IPS DF 4.7 (cell line): ENCODE measurements around the gene SART3.
"Not testable (repeated sequence)": the region's sequence is repeated elsewhere in the genome, so short reads cannot be mapped to it uniquely, and the experiment has no call there.

Experiments used
- DNase-seq: peaks from one replicate; pipeline ENCODE4 v3.0.0-alpha.2; 2013; ENCODE audit warnings: low spot score; ENCODE audit errors: extremely low read depth

SART3 gene

DNA sequence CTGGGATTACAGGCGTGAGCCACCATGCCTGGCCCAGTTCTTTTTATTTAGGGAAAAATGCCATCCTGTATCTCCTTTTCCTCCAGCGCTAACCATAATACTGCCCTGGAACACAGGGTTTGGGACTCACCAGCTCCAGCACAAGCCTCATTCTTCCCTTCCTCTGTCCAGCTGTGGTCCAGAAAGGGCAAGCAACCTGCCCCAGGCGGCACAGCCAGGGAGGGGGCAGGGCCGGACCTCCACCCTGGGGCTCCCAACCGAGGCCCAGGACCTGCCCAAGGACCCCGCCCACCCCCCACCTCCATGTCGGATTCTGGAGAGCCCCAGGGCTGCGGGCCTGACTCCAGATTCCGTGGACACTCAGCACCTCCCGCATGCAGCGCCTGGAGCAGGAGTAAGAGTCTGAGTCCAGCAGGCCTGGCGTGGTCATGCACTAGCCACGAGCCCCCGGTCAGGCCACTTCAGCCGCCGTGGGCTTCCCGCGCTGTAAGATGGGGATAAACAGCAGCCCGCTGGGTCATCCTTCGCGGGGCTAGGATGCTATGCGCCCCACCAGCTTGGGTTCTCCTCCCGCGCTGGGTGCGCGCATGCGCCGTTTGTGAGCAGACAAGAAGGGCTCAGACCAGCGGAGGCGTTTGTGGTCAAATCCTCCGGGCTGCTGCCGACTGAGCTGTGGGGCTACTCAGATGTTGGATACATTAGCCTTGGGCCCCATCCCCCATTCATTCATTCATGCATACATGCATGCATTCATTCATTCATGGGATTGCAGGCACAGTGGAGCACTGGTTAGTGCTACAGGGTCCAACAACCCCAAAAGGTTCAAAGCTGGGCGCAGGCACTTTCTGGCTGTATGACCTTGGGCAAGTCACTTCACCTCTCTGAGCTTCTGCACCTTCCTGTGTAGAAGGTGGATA, 20.6 kb upstream of the SART3 start:
- DNase-seq = no peak

DNA sequence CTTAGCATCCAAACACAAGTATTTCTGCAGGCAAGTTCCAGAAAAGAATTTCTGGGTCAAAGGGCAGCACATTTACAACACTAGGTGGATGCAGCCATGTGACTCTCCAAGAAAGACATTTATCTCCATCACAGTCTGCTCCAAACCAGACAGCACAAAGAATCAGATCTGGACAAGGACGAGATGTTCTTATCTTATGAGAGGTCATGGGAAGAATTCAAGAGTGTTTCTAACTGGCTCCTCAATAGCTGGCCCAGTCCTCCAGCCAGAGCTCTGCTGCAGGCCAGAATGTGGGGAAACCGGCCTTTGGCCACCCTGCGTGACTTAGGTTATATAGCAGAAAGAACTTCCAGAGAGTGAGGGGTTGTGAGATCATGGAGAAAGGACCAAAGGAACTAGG, 19.6 kb upstream of the SART3 start:
- no peak for DNase-seq

DNA sequence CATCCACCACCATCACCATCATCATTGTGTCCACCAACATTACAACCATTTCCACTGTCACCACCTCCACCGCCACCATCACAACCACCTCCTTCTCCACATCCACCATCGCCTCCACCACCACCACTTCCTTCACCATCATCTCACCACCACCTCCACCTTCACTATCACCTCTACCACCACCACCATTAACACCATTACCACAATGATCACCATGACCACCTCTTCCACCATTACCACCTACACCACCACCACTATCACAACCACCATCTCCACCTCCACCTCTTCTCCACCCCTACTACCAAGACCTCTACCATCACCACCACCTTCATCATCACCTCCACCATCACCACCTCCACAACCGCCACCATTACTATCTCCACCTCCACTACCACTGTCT, 17.8 kb upstream of the SART3 start:
- no peak for DNase-seq

DNA sequence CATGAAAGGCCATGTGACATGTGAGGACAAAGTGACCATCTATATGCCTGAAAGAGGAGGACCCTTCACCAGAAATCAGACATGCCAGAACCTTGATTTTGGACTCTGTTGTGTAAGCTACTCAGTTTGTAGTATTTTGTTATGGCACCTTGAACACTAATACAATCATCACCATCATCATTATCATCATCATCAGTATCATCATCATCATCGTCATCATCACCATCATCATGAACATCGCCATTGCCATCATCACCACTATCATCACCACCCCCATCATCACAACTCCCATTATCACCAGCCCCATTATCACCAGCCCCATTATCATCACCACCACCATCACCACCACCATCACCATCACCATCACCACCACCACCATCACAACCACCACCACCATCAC, 17.3 kb upstream of the SART3 start:
- no peak for DNase-seq

DNA sequence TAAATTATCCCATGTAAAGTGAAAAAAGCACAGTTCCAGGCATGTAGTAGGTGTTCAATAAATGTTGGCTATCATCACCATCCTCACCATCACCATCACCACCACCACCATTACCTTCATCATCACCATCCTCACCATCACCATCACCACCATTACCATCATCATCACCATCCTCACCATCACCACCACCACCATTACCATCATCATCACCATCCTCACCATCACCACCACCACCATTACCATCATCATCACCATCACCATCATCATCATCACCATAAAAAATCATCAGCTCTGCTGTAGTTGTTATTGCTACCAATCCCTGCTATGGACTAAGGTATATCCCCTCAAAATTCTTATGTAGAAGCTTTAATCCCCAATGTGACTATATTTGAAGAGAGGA, 16.5 kb upstream of the SART3 start:
- no peak for DNase-seq

DNA sequence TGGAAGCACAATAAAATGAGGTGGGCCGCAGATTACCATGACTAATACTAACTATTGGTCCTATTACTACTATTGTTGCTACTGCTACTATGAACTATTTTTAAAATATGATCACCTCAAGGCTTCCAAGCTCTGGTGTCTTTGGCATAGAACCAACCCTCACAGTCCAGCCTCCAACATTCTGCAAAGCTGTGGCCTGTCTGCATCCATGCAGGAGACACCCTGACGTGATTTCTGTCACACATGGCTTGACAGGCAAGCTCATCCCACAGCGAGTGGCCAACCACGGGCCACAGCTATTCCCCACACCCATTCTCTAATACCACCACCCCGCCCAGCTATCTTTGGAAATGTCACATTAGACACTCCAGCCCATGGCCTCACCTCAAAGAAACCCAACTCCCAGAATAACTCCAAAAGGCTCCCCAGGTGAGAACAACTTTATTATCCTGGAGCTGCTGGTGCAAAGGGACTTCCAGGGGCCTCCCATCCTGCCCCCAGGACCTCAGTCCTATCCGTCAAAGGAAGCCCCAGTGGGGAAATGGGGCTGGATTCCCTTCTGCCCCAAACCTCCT, 15.8 kb upstream of the SART3 start:
- no peak for DNase-seq

DNA sequence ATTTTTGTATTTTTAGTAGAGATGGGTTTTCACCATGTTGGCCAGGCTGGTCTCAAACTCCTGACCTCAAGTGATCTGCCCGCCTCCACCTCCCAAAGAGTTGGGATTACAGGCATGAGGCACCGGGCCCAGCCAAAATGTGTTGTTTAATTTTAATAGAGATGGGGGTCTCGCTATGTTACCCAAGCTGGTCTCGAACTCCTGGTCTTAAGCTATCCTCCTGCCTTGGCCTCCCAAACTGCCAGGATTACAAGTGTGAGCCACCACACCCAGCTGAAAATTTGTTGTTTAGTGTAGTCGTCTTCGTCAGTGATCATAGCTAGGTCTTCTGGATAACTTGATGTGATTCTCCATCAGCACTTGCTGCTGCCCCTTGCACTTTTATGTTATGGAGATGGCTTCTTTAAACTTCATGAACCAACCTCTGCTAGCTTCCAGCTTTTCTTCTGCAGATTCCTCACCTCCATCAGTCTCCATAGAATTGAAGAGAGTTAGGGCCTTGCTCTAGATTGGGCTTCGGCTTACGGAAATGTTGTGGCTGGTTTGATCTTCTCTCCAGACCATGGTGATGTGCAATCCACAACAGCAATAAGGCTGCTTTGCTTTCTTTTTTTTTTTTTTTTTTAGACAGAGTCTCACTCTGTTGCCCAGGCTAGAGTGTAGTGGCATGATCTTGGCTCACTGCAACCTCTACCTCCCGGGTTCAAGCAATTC, 14.4 kb upstream of the SART3 start:
- DNase-seq = no peak

DNA sequence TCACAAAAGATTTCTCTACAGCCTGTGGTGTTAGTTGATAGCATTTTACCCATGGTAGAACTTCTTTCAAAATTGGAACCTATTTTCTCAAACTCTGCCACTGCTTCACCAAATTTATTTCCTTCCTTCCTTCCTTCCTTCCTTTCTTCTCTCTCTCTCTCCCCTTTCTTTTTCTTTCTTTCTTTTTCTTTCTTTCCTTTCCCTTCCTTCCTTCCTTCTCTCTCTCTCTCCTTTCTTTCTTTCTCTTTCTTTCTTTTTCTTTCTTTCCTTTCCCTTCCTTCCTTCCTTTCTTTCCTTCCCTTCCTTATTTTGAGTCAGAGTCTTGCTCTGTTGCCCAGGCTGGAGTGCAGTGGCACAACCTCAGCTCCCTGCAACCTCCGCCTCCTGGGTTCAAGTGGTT, 13.3 kb upstream of the SART3 start:
- not testable (repeated sequence) for DNase-seq

DNA sequence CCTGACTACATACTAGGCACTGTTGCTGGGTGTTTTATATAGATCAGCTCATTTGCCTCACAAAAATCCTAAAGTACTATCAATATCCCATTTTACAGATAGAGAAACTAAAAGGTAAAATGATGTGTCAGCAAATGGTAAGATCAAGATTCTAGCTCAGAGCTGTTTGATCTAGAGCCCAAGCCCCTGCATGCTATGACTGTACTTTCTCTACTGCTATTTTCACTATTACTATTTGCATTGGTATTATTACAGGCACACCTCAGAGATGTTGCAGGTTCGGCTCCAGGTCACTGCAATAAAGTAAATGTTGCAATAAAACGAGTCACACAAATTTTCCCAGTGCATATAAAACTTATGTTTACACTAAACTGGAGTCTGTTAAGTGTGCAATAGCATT, 12.3 kb upstream of the SART3 start:
- DNase-seq = no peak

DNA sequence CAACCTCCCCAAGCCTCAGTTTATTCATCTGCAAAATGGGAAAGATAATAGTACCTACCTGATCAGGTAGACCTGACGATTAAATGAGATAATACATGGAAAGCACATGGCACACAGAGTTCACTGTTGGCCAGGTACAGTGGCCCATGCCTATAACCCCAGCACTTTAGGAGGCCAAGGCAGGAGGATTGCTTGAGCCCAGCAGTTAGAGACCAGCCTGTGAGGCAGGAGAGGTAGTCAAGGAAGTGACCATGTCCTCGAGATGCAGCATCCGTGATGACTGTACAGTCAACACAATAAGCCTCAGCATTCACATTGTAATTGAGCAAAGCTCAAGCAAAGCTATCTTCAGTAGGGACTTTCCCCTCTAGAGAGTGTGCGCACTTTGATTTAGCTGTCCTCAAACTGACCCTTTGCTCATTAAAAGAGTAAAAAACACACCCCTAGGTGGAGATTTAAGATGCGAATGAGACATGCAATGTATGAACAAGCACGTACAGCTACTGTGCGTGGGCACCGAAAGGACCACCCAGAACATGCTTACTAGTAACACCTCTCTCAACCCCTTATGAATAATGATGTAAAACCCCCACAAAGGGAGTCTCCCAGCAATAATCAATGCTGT, 11.3 kb upstream of the SART3 start:
- no peak for DNase-seq

DNA sequence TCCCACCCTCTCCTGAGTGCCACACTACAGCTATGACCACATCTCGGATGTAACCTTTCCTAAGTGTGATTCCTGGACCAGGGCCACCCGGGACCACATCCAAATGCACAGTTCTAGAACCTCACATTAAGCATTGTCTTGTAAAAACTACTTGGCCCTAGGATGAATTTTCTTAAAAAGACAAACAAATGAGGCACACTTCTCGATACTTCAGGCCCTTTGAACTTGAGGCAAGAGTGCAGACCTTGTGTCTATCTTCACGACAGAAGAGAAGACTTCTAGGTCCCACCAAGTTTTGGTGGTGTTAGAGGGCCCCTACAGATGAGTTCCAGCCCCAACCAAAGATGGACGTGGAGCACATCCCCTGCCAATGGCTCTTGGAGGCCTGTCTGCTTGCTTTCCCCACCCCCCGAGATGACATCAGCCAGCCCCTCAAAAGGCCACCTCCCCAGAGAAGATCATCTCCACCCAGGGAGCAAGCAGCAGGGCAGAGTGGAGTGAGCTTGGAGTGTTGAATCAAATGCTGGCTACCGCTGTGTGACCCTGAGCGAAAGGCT, 10.7 kb upstream of the SART3 start:
- DNase-seq = no peak

DNA sequence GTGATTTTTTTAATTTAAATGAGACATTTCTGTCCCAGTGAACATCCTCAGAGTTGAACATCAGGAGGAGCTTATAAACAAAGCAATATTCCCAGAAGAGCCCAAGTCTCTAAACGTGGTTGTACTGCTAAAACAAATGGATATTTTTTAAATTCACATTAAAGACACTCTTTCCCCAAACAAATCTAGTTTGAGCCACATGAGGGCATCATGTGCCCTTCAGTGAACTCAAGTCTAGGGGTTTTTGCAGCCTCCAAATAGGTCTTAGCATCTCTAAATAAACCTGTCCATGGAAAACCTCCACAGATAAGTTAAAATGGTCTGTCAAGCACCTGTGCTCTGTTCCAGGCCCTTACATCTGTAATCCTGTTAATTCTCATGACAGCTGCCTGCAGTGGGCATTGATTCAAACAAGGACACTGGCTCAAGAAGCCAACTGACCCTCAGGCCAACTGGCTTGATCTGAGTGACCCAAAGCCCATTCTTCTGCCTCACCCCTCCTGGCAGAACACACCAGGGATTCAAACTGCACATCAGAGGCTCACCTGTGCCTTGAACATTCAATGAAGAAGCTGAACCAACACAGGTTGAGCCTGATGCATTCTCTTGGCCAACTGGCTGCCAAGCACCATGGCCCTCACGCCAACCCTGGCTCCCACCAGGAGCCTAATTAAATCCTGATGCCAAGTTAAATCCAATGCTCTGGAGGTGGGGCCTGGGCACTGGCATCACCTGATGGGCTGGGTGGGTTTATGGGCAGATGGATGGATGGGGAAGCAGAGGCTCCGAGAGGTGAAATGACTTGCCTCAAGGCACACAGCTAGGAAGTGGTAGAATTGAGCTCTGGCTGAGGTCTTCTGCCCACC, 10.0 kb upstream of the SART3 start:
- DNase-seq = no peak

DNA sequence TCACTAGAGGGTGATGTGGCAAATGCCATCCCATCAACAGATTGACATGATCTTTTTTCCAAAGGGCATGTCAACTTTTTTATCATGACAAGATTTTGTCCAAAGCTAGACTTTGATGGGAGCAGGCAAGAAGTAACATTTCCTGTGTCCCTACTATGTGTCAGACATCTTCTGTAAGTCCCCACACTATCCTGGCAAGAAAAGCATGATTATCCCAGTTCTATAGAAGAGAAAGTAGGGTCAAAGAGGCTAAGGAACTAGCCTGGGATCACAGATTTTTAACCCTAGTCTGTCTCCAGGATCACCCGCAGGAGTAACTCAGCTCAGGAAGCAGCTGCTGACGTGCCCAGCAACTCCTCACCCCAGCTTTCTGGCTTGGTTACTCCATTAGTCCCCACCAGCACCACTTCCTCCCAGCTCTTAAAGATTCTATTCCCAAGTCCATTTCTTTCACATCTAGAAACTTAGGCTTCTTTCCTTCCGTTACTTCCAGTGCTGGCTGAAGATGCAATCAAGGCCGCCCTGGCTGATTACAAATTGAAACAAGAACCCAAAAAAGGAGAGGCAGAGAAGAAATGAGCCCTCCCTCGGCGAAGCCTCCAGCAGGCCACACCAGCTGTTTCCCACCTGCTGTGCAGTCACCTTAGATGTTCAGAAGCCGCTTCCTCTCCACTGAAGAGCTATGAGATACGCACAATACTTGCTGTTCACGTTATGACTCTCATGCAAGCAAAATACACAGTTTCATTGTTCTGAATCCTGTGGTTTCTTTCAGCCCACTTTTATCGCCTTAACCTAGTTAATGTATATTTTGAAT, 7.6 kb upstream of the SART3 start:
- DNase-seq = no peak

DNA sequence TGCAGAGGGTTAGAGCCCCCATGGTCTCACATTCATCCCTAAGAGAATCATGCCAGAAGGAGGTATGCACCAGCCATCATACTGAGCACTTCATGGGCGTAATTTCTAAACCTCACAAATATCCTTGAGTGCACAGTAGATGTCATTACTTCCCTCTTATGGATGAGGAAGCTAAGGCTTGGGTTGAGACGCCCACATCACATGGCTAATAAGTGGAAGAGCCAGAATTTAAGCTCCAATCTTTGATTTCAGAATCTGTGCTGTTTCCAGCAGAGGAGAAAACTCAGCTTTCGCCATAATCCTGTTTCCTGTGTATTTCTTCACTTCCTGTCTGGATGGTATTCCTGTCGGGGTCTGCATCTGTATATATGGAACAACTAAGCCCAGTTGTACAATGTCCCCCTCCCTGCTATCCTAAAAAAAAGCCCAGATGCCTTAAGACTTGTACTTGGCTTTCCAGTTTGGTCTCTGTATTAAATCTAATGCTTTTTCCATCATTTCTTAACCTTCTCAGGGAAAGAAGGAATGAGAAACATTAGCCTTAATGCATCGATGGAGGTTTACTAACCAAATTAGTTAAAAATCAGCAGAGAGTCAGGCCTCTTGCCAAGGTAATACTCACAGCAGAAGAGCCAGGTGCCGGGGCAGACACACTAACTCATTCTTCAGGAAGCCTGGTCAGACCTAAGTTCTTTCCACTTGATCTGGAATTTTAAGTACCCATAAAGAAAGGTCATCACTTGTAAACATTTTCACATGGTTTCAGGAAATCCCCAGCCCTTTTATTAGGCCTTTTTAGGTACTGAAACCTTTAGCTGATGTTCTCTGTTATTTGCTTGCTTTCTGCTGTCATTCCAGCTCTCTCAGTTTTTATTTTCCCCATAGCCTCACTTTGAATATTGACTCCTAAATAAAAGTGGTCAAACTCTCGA, 6.7 kb upstream of the SART3 start:
- no peak for DNase-seq

DNA sequence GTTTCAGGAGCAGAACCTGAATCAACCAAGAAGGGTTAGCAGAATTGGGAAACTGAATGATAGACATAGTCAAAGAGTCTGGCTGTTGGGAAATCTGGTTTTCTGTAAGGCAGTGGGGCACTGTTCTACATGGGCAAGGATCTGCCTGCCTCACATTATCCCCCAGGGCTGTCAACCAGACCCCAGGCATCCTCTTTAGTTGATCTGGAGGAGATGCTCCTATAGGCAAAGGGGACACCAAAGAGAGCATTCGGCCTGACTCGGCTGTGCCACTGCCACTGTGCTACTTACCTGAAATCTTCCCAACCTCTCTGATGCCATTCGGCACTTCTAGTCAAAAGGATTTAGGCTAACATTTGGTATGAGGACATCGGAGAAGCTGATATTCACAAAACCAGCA, 5.5 kb upstream of the SART3 start:
- DNase-seq = no peak

DNA sequence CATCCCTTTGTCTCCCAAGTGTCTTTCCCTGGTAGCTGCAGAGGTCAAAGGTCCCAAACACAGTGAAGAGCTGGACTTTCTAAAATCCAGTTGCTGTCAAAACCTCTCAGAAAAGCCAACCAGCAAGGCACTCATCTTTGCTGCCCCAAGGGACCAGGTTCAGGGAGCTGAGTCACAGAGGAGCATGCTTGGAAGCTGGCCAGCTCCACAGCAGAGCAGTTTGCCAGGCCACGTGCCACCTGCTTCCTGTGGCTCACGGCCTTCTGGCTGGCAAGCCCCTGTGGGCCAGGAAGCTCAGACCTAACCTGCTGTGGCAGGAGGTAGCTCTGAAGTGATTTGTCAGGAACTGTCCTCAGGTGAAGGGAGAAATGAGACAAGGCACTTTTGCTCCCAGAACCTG, 5.0 kb upstream of the SART3 start:
- no peak for DNase-seq

DNA sequence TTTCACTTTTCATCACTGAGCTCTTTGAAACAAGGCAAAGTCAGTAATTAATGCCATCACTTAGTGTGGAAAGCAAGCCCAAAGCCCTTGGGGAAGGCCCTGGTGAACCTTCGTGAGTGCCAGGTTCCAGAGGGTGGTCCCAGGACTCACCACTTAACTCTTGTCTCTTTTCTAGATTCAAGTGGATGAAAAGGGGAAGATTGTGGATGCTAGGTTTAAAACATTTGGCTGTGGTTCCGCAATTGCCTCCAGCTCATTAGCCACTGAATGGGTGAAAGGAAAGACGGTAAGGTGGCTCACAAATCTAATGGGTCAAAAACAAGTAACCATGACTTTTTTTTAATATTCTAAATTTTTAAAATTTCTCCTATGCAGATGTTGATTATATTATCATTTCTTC, 4.2 kb upstream of the SART3 start:
- no peak for DNase-seq

DNA sequence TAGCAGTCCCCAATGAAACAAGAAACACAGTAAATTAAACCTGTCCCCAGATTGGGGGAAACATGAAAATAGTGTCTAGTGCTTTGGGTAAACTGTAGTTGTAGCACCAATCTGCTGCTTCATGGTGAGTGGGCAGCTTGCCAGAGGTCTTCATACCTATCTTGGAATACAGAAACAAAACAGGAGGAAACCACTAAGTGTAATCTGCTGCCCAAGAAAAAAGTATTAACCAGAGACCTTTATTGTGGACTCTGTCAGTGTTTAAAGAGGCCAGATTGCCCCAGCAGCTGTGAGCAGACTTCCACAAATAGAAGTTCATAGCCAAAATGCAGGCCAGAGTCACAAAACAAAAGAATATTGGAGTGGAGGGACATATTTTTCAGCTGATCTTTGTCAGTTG, 3.8 kb upstream of the SART3 start:
- DNase-seq = no peak

DNA sequence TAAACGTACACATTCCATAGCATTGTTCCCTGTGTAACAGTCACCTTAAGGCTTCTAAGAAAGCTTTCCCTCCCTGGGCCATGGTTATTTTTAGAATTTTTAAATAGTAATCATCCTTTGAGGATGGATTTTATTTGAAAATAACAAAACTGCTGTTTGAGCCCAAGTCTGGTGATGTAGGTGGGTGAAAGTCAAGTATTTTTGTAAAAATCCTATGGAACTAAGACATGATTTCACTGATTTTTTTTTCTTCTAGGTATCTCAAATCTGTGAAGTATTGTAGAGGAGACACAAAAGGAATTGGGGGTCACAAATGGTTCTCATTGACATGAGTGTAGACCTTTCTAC, 2.8 kb upstream of the SART3 start:
- DNase-seq = no peak
